GM19463 (cell line): ENCODE measurements around the gene LPP.

Experiments
- ATAC-seq: cut with Tn5 transposase; IDR thresholded peaks from one replicate; pipeline ENCODE4 v1.9.1; 2021; ENCODE audit warnings: mild to moderate bottlenecking, moderate library complexity; ENCODE audit not compliant: unreplicated experiment

The LPP gene

GRCh38 chr3:188761964-188762363 is 608.0 kb downstream of the LPP start:
- no peak for ATAC-seq

GRCh38 chr3:188764609-188765008 is 610.7 kb downstream of the LPP start:
- ATAC-seq, result no peak

DNA sequence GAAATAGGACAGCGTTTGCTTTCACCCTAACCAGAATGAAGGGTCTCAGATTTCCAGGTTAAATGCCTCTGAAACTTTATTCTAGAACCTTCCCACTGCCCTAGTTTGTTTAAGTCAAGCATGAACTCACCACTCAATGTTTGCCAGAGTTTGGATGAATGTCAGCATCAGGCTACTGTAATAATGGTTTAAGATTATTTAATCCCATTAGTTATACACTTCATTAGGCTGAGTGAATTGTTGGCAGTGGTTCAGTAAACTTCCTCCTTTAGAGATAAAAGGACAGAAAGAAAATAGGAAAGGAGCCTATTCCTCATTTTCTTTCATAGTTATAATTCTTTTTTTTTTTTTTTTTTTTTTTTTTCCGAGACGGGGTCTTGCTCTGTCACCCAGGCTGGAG is 615.9 kb downstream of the LPP start:
- ATAC-seq, result no peak

- ATAC-seq, result no peak
Observed at GRCh38 chr3:188772886-188773285, 618.9 kb downstream of the LPP start.

- ATAC-seq, result no peak
Observed at GRCh38 chr3:188775412-188775811, 621.5 kb downstream of the LPP start.

- no peak for ATAC-seq
Observed at GRCh38 chr3:188776447-188776846, 622.5 kb downstream of the LPP start.

- ATAC-seq, result no peak
Observed at GRCh38 chr3:188778091-188778852, 624.3 kb downstream of the LPP start.

DNA sequence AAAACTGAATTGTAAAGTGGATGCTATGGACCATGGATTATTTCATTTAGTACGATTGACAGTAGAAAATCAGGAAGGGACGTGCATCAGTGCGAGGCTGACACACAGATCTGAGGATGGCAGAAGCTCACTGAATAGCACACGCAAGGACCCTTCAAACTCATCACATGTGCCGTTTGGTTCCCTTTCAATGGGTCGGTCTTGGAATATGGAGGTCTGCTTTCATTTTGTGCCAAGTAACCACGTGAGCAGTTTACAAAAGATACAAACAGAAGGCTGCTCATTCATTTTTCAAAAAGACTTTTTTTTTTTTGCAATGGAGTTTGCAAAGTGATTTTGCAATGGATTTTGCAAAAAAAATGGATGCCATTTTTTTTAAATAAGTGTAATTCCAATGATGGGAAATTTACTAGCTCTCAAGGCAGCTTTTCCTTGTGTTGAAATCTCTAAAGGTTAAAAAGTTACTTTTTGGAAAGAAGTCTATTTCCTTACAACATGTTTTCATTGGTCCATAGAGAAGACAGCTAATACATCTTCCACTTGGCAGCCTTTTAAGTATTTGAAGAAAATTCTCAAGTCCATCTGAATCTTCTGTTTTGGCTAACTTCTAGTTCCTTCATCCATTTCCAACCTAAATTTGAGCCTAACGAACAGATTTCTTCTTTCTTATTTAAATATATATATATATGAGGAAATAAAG is 625.5 kb downstream of the LPP start:
- no peak for ATAC-seq

- ATAC-seq, result no peak
Observed at GRCh38 chr3:188780193-188781147, 626.5 kb downstream of the LPP start.

DNA sequence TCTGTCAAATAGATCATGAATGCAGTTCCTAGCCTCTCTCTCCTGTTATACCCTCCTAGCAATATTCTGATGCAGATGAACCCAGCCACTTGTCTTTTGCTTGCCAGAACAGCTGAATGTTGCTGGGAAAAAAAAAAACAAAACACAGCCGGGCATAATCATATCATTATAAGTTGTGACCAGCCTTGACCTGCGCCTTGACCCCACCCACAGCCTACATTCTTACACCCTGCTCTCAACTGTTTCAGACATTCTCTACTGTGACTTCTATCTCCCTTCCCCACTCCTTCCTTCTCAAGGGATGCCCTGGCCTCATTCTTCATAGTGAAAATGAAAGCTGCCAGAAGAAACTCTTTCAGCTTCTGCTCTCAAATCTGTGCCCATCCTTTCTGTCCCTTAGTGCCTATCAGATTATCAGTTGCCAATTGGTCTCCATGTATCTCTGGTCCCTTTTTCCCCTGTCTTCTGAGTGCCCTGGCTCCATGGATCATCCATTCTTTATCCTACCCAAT is 628.7 kb downstream of the LPP start:
- ATAC-seq, result no peak

DNA sequence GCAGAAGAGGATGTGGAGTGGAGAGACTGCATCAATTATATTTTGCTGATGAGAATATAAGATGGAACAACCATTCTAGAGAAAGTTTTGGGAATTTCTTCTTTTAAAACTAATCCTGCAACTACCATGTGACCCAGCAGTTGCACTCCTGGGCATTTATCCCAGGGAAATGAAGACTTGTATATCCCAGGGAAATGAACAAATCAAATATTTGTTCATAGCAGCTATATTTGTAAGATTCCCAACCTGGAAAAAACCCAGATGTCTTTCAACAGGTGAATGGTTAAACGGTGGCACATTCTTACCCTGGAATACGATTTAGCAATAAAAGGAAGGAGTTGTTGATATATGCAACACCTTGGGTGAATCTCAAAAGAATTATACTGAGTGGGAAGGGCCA is 632.5 kb downstream of the LPP start:
- no peak for ATAC-seq

GRCh38 chr3:188788621-188789081 is 634.7 kb downstream of the LPP start:
- ATAC-seq, result no peak

DNA sequence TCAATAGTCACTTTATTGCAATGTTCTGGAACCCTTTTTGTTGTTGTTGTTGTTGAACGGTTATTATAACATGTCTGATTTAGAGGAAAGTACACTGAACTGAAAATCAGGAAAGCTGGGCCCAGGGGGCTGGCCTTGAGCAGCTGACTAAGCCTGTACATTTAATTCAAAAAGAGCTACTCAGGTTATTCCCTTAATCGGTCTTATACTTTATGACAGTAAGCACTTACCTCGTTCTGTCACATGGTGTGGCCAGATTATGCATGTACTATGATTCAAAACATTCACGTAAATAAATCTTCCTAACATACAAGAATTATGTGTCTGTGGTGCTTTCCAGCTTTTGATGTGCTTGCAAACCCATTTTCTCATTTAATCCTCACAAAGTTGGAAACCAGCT is 635.3 kb downstream of the LPP start:
- ATAC-seq, result no peak

DNA sequence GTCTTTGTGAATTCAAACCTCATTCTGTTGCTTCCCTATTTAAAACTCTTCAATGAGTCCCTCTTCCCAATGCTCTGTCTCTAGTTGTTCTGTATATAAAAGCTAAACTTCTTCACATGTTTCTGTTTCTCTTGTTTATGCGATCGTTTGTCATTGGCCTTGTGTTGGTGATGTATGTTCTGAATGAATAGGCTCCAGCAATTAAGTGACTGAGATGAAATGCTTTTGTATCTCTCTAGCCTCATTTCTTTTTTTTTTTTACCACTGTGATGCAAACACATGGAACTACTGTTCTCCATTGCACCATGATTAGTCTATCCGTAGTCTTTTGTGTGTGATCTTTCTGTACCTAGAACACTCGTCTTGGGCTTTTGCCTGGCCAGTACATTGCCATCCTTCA is 637.4 kb downstream of the LPP start:
- ATAC-seq, result no peak

- no peak for ATAC-seq
Observed at GRCh38 chr3:188792793-188793192, 638.8 kb downstream of the LPP start.

DNA sequence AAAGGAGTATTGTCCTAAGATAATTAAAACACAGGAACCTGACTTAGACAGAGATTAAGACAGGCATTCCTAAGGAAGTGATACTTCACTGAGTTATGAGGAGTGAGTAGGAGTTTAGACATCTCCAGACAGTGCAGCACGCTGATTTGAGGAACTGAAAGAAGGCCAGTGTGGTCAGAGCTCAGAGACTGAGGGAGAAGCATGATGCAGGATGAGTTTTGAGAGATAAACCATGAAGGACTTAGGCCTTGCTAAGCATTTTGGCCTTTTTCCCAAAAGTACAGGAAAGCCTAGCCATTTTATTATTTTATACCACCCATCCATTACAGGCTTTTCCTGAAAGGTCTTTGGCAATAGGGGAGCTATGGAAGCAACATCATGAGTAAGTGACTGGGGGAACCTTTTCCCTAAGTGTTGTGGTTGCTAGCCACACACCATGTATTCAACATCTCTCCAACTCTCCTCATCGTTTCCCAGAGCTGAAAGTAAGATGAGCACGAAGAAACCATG is 642.2 kb downstream of the LPP start:
- ATAC-seq, result no peak

DNA sequence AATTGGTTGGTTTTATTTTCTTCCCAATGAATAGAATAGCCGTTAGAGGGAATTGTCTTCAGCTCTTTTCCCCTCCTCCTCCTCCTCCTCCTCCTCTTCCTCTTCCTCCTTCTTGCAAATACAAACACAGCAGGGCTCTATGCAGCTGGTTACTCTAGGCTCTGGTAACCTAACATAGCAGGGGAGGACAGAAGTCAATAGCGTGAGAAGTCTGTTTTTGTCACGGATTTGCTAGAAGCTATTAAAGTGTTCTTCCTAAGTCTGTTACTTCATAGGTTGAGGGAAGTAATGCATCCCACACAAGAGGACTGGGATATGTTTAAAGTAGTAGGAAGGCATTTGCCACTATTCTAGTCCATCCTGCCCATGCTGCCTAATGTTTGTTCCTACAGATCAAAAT is 643.1 kb downstream of the LPP start:
- no peak for ATAC-seq

GRCh38 chr3:188798556-188799145 is 644.7 kb downstream of the LPP start:
- ATAC-seq, result no peak

DNA sequence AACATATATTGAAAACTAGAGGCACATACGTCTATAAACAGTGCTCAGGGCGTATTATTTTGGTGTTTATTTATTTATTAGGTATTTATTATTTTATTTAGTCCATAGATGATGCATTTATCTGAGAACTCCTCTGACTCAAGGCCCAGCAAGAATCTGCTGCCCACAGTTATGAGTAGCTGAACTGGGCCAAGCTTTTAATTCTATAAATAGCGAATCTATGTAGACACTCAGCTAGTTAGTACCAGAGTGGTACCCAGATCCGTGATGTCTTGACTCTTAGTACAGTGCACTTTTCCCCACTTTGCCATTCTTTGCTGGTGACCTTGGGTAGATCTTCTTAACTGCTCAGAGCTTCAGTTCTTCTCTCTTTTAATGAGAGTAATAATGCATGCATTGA is 647.4 kb downstream of the LPP start:
- ATAC-seq, result no peak

- ATAC-seq, result no peak
Observed at GRCh38 chr3:188802645-188803044, 648.7 kb downstream of the LPP start.

- ATAC-seq, result no peak
Observed at GRCh38 chr3:188807006-188807405, 653.0 kb downstream of the LPP start.
